K562 (cell line): Measurements from ENCODE around the gene ZNF598. TPM values are rescaled to one million over a fixed set of nuclear protein-coding genes. Genes with fewer than 3 reads are reported as not detected.

Experiments
- ATF1 ChIP-seq, 2 experiments: fragments of 450-650 bp in 1 of 2; IDR thresholded peaks; 2 replicates each; pipeline ENCODE4 v1.6.1; 2016; ENCODE audit warnings: missing compliant biosample characterization in 1 of 2, missing genetic modification characterization in 1 of 2
- BRCA1 ChIP-seq, 2 experiments: fragments of 450-650 bp in 1 of 2; sonication (generic) in 1 of 2; formaldehyde crosslinking in 1 of 2; IDR thresholded peaks; 2 replicates each; pipeline versions ENCODE4 v1.5.0 to v1.6.1; 2017 to 2020; ENCODE audit warnings: mild to moderate bottlenecking in 1 of 2, missing genetic modification reagents in 1 of 2
- ELF2 ChIP-seq: fragments of 250-450 bp; sonication (Bioruptor Pico); IDR thresholded peaks from 2 replicates; pipeline ENCODE4 v1.5.0; 2021; ENCODE audit warnings: mild to moderate bottlenecking
- ELK1 ChIP-seq: sonication (generic); formaldehyde crosslinking; IDR thresholded peaks from 2 replicates; pipeline ENCODE4 v1.8.1; 2022; ENCODE audit warnings: missing genetic modification reagents
- HEY1 ChIP-seq: fragments of 250-450 bp; sonication (Bioruptor Pico); IDR thresholded peaks from 2 replicates; pipeline ENCODE4 v1.5.0; 2020; ENCODE audit warnings: mild to moderate bottlenecking, moderate library complexity, borderline replicate concordance
- HSF4 ChIP-seq: fragments of 250-450 bp; sonication (Bioruptor Pico); IDR thresholded peaks from 2 replicates; pipeline ENCODE4 v2.1.2; 2022; ENCODE audit warnings: mild to moderate bottlenecking, moderate library complexity, borderline replicate concordance
- ILF3 ChIP-seq: fragments of 450-650 bp; IDR thresholded peaks from 2 replicates; pipeline ENCODE4 v1.6.1; 2018; ENCODE audit warnings: antibody characterized with exemption, mild to moderate bottlenecking, moderate library complexity, borderline replicate concordance
- MTF1 ChIP-seq: fragments of 250-450 bp; sonication (Bioruptor Pico); IDR thresholded peaks from 2 replicates; pipeline ENCODE4 v1.9.0; 2021; ENCODE audit warnings: moderate library complexity, mild to moderate bottlenecking, inconsistent platforms, borderline replicate concordance
- PML ChIP-seq: IDR thresholded peaks from 2 replicates; pipeline ENCODE4 v1.6.1; 2012; ENCODE audit warnings: low read length, inconsistent platforms
- RBM39 ChIP-seq: fragments of 200-400 bp; formaldehyde crosslinking; optimal IDR thresholded peaks from 2 replicates; pipeline ENCODE3; 2018; ENCODE audit warnings: low read depth, low read length
- SMAD3 ChIP-seq: fragments of 450-650 bp; formaldehyde crosslinking; conservative IDR thresholded peaks from 2 replicates; pipeline ENCODE4 v1.4.0; 2020; ENCODE audit warnings: mild to moderate bottlenecking
- SMARCE1 ChIP-seq: fragments of 450-650 bp; IDR thresholded peaks from 2 replicates; pipeline ENCODE4 v1.7.1; 2016; ENCODE audit warnings: mild to moderate bottlenecking
- SRSF1 ChIP-seq: fragments of 200-400 bp; formaldehyde crosslinking; IDR thresholded peaks from 2 replicates; pipeline ENCODE4 v1.6.1; 2017; ENCODE audit warnings: mild to moderate bottlenecking, low read depth, low read length, moderate library complexity
- SRSF3 ChIP-seq: fragments of 200-400 bp; formaldehyde crosslinking; IDR thresholded peaks from 2 replicates; pipeline ENCODE4 v1.6.1; 2016; ENCODE audit warnings: mild to moderate bottlenecking, low read length, moderate library complexity; ENCODE audit not compliant: insufficient read depth
- WHSC1 ChIP-seq: IDR thresholded peaks from one replicate; pipeline ENCODE4 v1.6.1; 2012; ENCODE audit warnings: low read length, control low read depth, inconsistent platforms
- ZC3H4 ChIP-seq: sonication (generic); formaldehyde crosslinking; IDR thresholded peaks from 2 replicates; pipeline ENCODE4 v1.9.0; 2021; ENCODE audit warnings: missing genetic modification reagents, borderline replicate concordance
- ZNF133 ChIP-seq: fragments of 250-450 bp; sonication (Bioruptor Pico); IDR thresholded peaks from 2 replicates; pipeline ENCODE4 v1.4.0; 2020; ENCODE audit warnings: mild to moderate bottlenecking
- ZNF3 ChIP-seq: fragments of 250-450 bp; sonication (Bioruptor Pico); IDR thresholded peaks from 2 replicates; pipeline ENCODE4 v1.5.0; 2021; ENCODE audit warnings: mild to moderate bottlenecking, moderate library complexity
- ZNF444 ChIP-seq: fragments of 250-450 bp; sonication (Bioruptor Pico); IDR thresholded peaks from 2 replicates; pipeline ENCODE4 v1.4.0; 2020; ENCODE audit warnings: mild to moderate bottlenecking, moderate library complexity
- ZNF639 ChIP-seq, 2 experiments: fragments of 200-800 bp in 1 of 2; sonication (Bioruptor generic) in 1 of 2; sonication (generic) in 1 of 2; formaldehyde crosslinking in 1 of 2; IDR thresholded peaks in 1 of 2; conservative IDR thresholded peaks in 1 of 2; 2 replicates each; pipeline versions ENCODE4 v1.5.0 to v1.6.1; 2016 to 2020; ENCODE audit warnings: missing compliant biosample characterization in 1 of 2, missing genetic modification characterization in 1 of 2, missing genetic modification reagents in 1 of 2
- ZNF766 ChIP-seq: fragments of 200-800 bp; sonication (Bioruptor generic); conservative IDR thresholded peaks from 2 replicates; pipeline ENCODE4 v1.6.1; 2016; ENCODE audit warnings: missing genetic modification characterization, missing compliant biosample characterization
- polyA plus RNA-seq, 8 experiments: library from polyadenylated mRNA; depleted of rRNA in 4 of 8; stranded (reverse) in 5 of 8; unstranded in 3 of 8; fragments of >200 nt; fragmentation: Nextera tagmentation in 2 of 8; fragmentation: Illumina TruSeq in 1 of 8; extraction: Ambion mirVana in 2 of 8; extraction: Trizol in 1 of 8; gene quantifications; 2 replicates each; pipeline versions ENCODE4 v1.2.1 to v1.2.3, GENCODE V29; 2011 to 2014; ENCODE audit warnings: inconsistent platforms in 1 of 8, missing spikeins in 1 of 8
- total RNA-seq, 7 experiments: library from RNA; depleted of rRNA in 6 of 7; stranded (reverse); fragments of >200 nt in 6 of 7; fragmentation: Illumina TruSeq in 2 of 7; extraction: Trizol in 2 of 7; gene quantifications; 2 replicates each; pipeline versions ENCODE4 v1.2.1 to v1.2.3, GENCODE V29; 2011 to 2021; ENCODE audit warnings: low replicate concordance in 1 of 7
- TF ChIP-seq, protein P1 (sequence below): sonication (generic); formaldehyde crosslinking; IDR thresholded peaks from 2 replicates; pipeline ENCODE4 v1.8.0; 2022; ENCODE audit warnings: missing genetic modification reagents, mild to moderate bottlenecking, borderline replicate concordance

Gene ZNF598
- total and polyA plus RNA-seq, 9 of the 15 experiments (the other 6 are each of a cell fraction or from before 2014, with no cell fraction given) = 0.11 to 115 (median 29.6) TPM

GRCh38 chr16:1960665-1961630 lies 48.7 kb downstream of the ZNF598 start (continued):
- TF ChIP-seq BRCA1 (IDR thresholded peaks at IDR 0.05) (no peak), BRCA1 (CRISPR knock-in tag; IDR thresholded peaks at IDR 0.05) (0 out of 2 replicates have a peak, but pooled peaks have one; percentile 47), PML (peak; percentile 76), ZNF133 (no peak), SMARCE1 (no peak), HSF4 (CRISPR knock-in tag) (no peak), ZNF766 (CRISPR knock-in tag) (no peak), MTF1 (CRISPR knock-in tag) (no peak), ZC3H4 (peak; percentile 7; the same call in 1 of the 2 replicates), ATF1 (CRISPR knock-in tag; IDR thresholded peaks at IDR 0.05) (no peak), ATF1 (tag; IDR thresholded peaks at IDR 0.05) (0 out of 2 replicates have a peak, but pooled peaks have one; percentile 21), HEY1 (no peak), WHSC1 (no peak), SMAD3 (peak; percentile 83), SRSF3 (no peak), SRSF1 (no peak), ZNF639 (CRISPR knock-in tag; conservative IDR thresholded peaks at IDR 0.05 in 1 of 2, IDR thresholded peaks at IDR 0.05 in 1 of 2) (no peak), ILF3 (peak; percentile 90), ZNF444 (CRISPR knock-in tag) (0 out of 2 replicates have a peak, but pooled peaks have one; percentile 53), RBM39 (peak; percentile 25), ELK1 (CRISPR knock-in tag) (no peak), ELF2 (CRISPR knock-in tag) (peak; percentile 29; the same call in 1 of the 2 replicates), ZNF3 (CRISPR knock-in tag) (no peak)
- TF ChIP-seq, protein P1, sequence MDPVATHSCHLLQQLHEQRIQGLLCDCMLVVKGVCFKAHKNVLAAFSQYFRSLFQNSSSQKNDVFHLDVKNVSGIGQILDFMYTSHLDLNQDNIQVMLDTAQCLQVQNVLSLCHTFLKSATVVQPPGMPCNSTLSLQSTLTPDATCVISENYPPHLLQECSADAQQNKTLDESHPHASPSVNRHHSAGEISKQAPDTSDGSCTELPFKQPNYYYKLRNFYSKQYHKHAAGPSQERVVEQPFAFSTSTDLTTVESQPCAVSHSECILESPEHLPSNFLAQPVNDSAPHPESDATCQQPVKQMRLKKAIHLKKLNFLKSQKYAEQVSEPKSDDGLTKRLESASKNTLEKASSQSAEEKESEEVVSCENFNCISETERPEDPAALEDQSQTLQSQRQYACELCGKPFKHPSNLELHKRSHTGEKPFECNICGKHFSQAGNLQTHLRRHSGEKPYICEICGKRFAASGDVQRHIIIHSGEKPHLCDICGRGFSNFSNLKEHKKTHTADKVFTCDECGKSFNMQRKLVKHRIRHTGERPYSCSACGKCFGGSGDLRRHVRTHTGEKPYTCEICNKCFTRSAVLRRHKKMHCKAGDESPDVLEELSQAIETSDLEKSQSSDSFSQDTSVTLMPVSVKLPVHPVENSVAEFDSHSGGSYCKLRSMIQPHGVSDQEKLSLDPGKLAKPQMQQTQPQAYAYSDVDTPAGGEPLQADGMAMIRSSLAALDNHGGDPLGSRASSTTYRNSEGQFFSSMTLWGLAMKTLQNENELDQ = no peak
